GM10266 (cell line): Measurements from ENCODE around the gene ATRNL1.

Experiments
- DNase-seq: peaks from one replicate; pipeline ENCODE4 v3.0.0; 2012; ENCODE audit errors: extremely low spot score
- CTCF ChIP-seq: IDR thresholded peaks from 2 replicates; pipeline ENCODE4 v1.5.1; 2012; ENCODE audit warnings: mild to moderate bottlenecking, low read depth; ENCODE audit not compliant: control insufficient read depth, insufficient read depth; ENCODE audit errors: missing control alignments

The ATRNL1 gene

GRCh38 chr10:115898242-115898641, 805.1 kb downstream of the ATRNL1 start:
- DNase-seq: no peak
- no peak for TF ChIP-seq CTCF

GRCh38 chr10:115902596-115902995, 809.4 kb downstream of the ATRNL1 start:
- no peak for DNase-seq
- no peak for TF ChIP-seq CTCF

- no peak for TF ChIP-seq CTCF
Measured at GRCh38 chr10:115903207-115903606, 810.0 kb downstream of the ATRNL1 start.

GRCh38 chr10:115903845-115904244, 810.7 kb downstream of the ATRNL1 start:
- TF ChIP-seq CTCF: no peak
- no peak for DNase-seq

More at GRCh38 chr10:115903207-115903606, 810.0 kb downstream of the ATRNL1 start:
- no peak for DNase-seq

GRCh38 chr10:115909037-115909436, 815.9 kb downstream of the ATRNL1 start:
- no peak for TF ChIP-seq CTCF
- DNase-seq: no peak

GRCh38 chr10:115909962-115910731, 817.0 kb downstream of the ATRNL1 start:
- DNase-seq: no peak
- no peak for TF ChIP-seq CTCF

- TF ChIP-seq CTCF: no peak
- DNase-seq: no peak
Measured at GRCh38 chr10:115914475-115914874, 821.3 kb downstream of the ATRNL1 start.
